Mesenchymal stem cell (in vitro differentiated cells and primary cell): ENCODE results near the gene TRAPPC2L.
A peak's percentile ranks its signal among the peaks of the same experiment; 100 is the strongest.
"Not testable (repeated sequence)": the region's sequence is repeated elsewhere in the genome, so short reads cannot be mapped to it uniquely, and the experiment has no call there.

Source experiments
- DNase-seq: peaks from one replicate; pipeline ENCODE4 v3.0.0-alpha.2; 2013
- H2AFZ ChIP-seq: one replicate; pipeline ENCODE4 v1.6.1; 2013; ENCODE audit warnings: low read depth, mild to moderate bottlenecking, control low read depth, inconsistent platforms, low read length, moderate library complexity
- H2AK5ac ChIP-seq: 2 replicates; pipeline ENCODE4 v1.6.1; 2013; ENCODE audit warnings: low read length, moderate library complexity, mild to moderate bottlenecking, inconsistent platforms; ENCODE audit not compliant: severe bottlenecking
- H2BK120ac ChIP-seq: one replicate; pipeline ENCODE4 v1.6.1; 2013; ENCODE audit warnings: low read depth, mild to moderate bottlenecking, inconsistent platforms, low read length, moderate library complexity
- H2BK12ac ChIP-seq, 2 experiments: one replicate each; pipeline ENCODE4 v1.6.1; 2013; ENCODE audit warnings: inconsistent platforms in 2 of 2, low read length in 2 of 2, mild to moderate bottlenecking in 2 of 2, moderate library complexity in 2 of 2, control low read depth in 1 of 2
- H2BK15ac ChIP-seq: one replicate; pipeline ENCODE4 v1.6.1; 2013; ENCODE audit warnings: mild to moderate bottlenecking, low read depth, inconsistent platforms; ENCODE audit not compliant: poor library complexity, severe bottlenecking
- H2BK5ac ChIP-seq: 2 replicates; pipeline ENCODE4 v1.6.1; 2013; ENCODE audit warnings: low read depth, mild to moderate bottlenecking, low read length, control low read depth, inconsistent platforms; ENCODE audit not compliant: poor library complexity, severe bottlenecking
- H3K14ac ChIP-seq, 2 experiments: one replicate each; pipeline ENCODE4 v1.6.1; 2013; ENCODE audit warnings: inconsistent platforms in 2 of 2, low read length in 2 of 2, control low read depth in 1 of 2, mild to moderate bottlenecking in 1 of 2, moderate library complexity in 1 of 2
- H3K18ac ChIP-seq, 2 experiments: one replicate each; pipeline ENCODE4 v1.6.1; 2013; ENCODE audit warnings: inconsistent platforms in 2 of 2, low read length in 2 of 2, control low read depth in 1 of 2, low read depth in 1 of 2, mild to moderate bottlenecking in 1 of 2
- H3K23ac ChIP-seq, 2 experiments: one replicate each; pipeline ENCODE4 v1.6.1; 2013; ENCODE audit warnings: inconsistent platforms in 2 of 2, low read length in 2 of 2, mild to moderate bottlenecking in 2 of 2, moderate library complexity in 2 of 2, control low read depth in 1 of 2
- H3K27ac ChIP-seq: 2 replicates; pipeline ENCODE4 v1.5.1; 2013; ENCODE audit warnings: mild to moderate bottlenecking, moderate library complexity, low read length, control low read depth, inconsistent platforms; ENCODE audit not compliant: poor library complexity, severe bottlenecking
- H3K27me3 ChIP-seq, 2 experiments: 2 replicates each; pipeline versions ENCODE4 v1.6.1 to v1.7.0; 2013; ENCODE audit warnings: low read length in 2 of 2, mild to moderate bottlenecking in 2 of 2, moderate library complexity in 2 of 2, control low read depth in 1 of 2, inconsistent platforms in 1 of 2; ENCODE audit not compliant: control insufficient read depth in 1 of 2, insufficient read depth in 1 of 2
- H3K36me3 ChIP-seq, 2 experiments: 2 replicates each; pipeline versions ENCODE4 v1.6.1 to v1.7.0; 2013; ENCODE audit warnings: low read length in 2 of 2, control low read depth in 1 of 2, inconsistent platforms in 1 of 2, low read depth in 1 of 2, mild to moderate bottlenecking in 1 of 2; ENCODE audit not compliant: insufficient read depth in 2 of 2, control insufficient read depth in 1 of 2
- H3K4ac ChIP-seq, 2 experiments: one replicate each; pipeline ENCODE4 v1.6.1; 2013; ENCODE audit warnings: inconsistent platforms in 2 of 2, low read length in 2 of 2, mild to moderate bottlenecking in 2 of 2, moderate library complexity in 2 of 2, control low read depth in 1 of 2, low read depth in 1 of 2
- H3K4me1 ChIP-seq: 2 replicates; pipeline ENCODE4 v1.6.1; 2013; ENCODE audit warnings: low read depth, low read length, control low read depth; ENCODE audit not compliant: control insufficient read depth, insufficient read depth
- H3K4me2 ChIP-seq: 2 replicates; pipeline ENCODE4 v1.6.1; 2013; ENCODE audit warnings: low read length, mild to moderate bottlenecking, inconsistent platforms; ENCODE audit not compliant: poor library complexity, severe bottlenecking
- H3K4me3 ChIP-seq, 2 experiments: 2 replicates each; pipeline versions ENCODE4 v1.5.1 to v1.7.0; 2013; ENCODE audit warnings: low read length in 2 of 2, mild to moderate bottlenecking in 2 of 2, control low read depth in 1 of 2, low read depth in 1 of 2; ENCODE audit not compliant: insufficient read depth in 1 of 2
- H3K79me1 ChIP-seq: replicated peaks from 2 replicates; pipeline ENCODE4 v1.6.1; 2013; ENCODE audit warnings: mild to moderate bottlenecking, control low read depth, low read length, inconsistent platforms; ENCODE audit not compliant: poor library complexity, severe bottlenecking
- H3K9ac ChIP-seq: 2 replicates; pipeline ENCODE4 v1.7.0; 2013; ENCODE audit warnings: mild to moderate bottlenecking, low read length, moderate library complexity
- H3K9me3 ChIP-seq: 2 replicates; pipeline ENCODE4 v1.7.0; 2013; ENCODE audit warnings: mild to moderate bottlenecking, low read length; ENCODE audit not compliant: control insufficient read depth
- H4K8ac ChIP-seq: one replicate; pipeline ENCODE4 v1.6.1; 2013; ENCODE audit warnings: inconsistent platforms, mild to moderate bottlenecking, low read length, moderate library complexity
- H4K91ac ChIP-seq: one replicate; pipeline ENCODE4 v1.6.1; 2013; ENCODE audit warnings: mild to moderate bottlenecking, low read length, inconsistent platforms
- WGBS: methylation state at CpG from one replicate; pipeline ENCODE4 v1.1.7; 2013; ENCODE audit warnings: mixed read lengths; 5-methylcytosine and 5-hydroxymethylcytosine counted together

Gene TRAPPC2L

DNA sequence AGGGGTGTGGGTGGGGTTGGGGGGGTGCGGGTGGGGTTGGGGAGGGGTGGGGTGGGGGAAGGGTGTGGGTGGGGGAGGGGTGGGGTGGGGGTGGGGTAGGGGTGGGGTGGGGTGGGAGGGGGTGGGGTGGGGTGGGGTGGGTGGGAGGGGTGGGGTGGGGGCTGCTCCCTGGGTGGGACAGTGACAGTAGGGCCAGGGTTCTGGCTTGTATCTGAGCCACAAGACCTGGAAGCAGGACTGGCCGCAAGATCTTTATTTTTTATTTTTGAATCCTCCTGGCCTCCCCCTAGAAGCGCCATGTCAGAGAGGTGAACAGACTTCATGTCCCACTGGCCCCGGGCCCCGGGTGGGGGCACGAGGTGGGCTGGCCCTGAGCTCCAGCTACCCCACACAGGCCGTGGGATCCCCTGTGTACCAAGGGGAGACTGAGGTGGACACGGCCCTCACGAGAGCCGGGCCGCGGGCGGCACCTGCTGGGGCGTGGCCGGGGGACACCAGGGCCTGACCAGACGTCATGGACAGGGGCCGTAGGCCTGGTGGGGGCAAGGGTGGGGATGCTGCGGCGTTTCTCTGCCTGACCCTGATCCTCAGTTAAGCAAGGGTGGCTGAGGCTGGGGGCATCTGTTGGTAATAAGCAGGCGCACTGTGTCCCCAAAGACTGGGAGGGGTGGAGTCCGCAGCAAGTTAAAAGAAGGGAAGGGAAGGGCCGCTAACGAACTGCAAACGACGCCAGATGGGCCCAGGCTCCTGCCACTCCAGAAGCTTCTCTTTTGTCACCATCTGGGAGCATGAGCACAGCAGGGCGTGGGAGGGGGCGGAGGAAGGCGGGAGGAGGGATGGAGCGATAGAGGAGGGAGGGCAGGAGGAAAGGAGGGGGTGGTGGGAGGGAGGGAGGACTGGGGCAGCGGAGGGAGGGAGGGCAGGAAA lies 31.8 kb downstream of the TRAPPC2L start:
- no peaks in the 10 kb centered on the region for H3K9me3 ChIP-seq
- peaks cover 8 to 38% of the 10 kb centered on the region in 2 experiments for H3K27me3 ChIP-seq
- DNase-seq: no peak
- H4K91ac ChIP-seq: no peak overlapping the region
- H2AFZ ChIP-seq: no peak overlapping the region
- H3K14ac ChIP-seq: no peak overlapping the region
- no peak overlapping the region for H3K9ac ChIP-seq
- WGBS: 87% methylated on average over 29 of the region's 30 CpGs
- H3K27ac ChIP-seq: no peak overlapping the region
- H3K23ac ChIP-seq: no peak overlapping the region
- no peak overlapping the region for H2BK120ac ChIP-seq
- no peaks in the 10 kb centered on the region for H3K79me1 ChIP-seq
- H2BK12ac ChIP-seq: no peak overlapping the region
- peak overlapping the region; percentile 20 for H2BK15ac ChIP-seq
- no peak overlapping the region for H3K4ac ChIP-seq
- H3K4me2 ChIP-seq: no peak overlapping the region
- no peak overlapping the region for H3K18ac ChIP-seq
- no peaks in the 10 kb centered on the region for H3K4me1 ChIP-seq
- H4K8ac ChIP-seq: no peak overlapping the region
- H3K36me3 ChIP-seq: no peaks in the 10 kb centered on the region
- H2AK5ac ChIP-seq: no peak overlapping the region
- H3K4me3 ChIP-seq: no peak overlapping the region
- no peak overlapping the region for H2BK5ac ChIP-seq

DNA sequence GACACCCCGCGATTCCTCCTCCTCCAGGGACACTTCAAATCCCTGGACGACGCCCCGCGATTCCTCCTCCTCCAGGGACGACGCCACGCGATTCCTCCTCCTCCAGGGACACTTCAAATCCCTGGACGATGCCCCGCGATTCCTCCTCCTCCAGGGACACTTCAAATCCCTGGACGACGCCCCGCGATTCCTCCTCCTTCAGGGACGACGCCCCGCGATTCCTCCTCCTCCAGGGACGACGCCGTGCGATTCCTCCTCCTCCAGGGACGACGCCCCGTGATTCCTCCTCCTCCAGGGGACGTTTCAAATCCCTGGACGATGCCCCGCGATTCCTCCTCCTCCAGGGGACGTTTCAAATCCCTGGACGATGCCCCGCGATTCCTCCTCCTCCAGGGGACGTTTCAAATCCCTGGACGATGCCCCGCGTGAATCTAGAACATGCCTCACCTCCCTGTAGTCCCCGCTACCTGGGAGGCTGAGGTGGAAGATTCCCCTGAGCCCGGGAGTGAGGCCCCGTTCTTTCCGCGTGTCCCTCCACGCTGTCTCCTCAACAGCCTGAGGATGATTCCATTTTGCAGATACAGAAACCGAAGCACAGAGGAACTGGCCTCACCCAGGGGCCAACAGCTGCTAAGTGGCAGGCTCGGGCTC lies 32.9 kb downstream of the TRAPPC2L start:
- 93% methylated on average over 46 of the region's 48 CpGs for WGBS

DNA sequence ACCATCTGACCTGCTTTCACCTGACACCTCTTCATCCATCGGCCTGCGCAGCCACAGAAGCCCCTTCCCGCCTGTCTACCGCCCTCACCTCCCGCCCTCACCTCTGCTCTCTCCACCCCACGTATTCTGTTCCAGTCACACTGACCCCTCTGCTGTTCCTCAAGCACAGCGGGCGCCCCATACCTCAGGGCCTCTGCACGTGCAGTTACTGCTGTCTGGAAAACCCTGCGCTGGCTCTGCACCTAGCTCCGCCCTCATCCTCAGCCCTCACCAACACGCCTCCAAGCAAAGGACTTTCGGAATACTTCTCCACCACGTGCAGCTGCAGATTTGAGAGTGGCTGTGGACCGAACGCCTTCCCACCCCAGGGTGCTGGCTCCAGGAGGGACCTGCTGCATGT lies 34.2 kb downstream of the TRAPPC2L start:
- no peaks in the 10 kb centered on the region for H3K36me3 ChIP-seq
- H3K9ac ChIP-seq: no peak overlapping the region
- no peaks in the 10 kb centered on the region for H3K9me3 ChIP-seq
- H3K18ac ChIP-seq: no peak overlapping the region
- DNase-seq: no peak
- WGBS: 81% methylated on average over 16 of the region's 16 CpGs
- H3K4me2 ChIP-seq: no peak overlapping the region
- H2AK5ac ChIP-seq: no peak overlapping the region
- H2BK120ac ChIP-seq: no peak overlapping the region
- H3K23ac ChIP-seq: no peak overlapping the region
- no peaks in the 10 kb centered on the region for H3K79me1 ChIP-seq
- no peak overlapping the region for H3K27ac ChIP-seq
- no peak overlapping the region for H2BK15ac ChIP-seq
- H2BK12ac ChIP-seq: no peak overlapping the region
- H3K4ac ChIP-seq: no peak overlapping the region
- peak overlapping the region; percentile 43 for H4K8ac ChIP-seq
- H3K4me1 ChIP-seq: no peaks in the 10 kb centered on the region
- H2BK5ac ChIP-seq: no peak overlapping the region
- H3K14ac ChIP-seq: no peak overlapping the region
- H3K27me3 ChIP-seq: peaks cover 8 to 38% of the 10 kb centered on the region in 2 experiments
- no peak overlapping the region for H4K91ac ChIP-seq
- H2AFZ ChIP-seq: no peak overlapping the region
- no peak overlapping the region for H3K4me3 ChIP-seq

More for the DNA sequence above, 32.9 kb downstream of the TRAPPC2L start:
- not testable (repeated sequence) for H3K14ac ChIP-seq, DNase-seq, H3K4ac ChIP-seq, H3K4me1 ChIP-seq, H2AFZ ChIP-seq, H2BK12ac ChIP-seq, H4K8ac ChIP-seq, H2BK5ac ChIP-seq, H3K9me3 ChIP-seq, H2BK120ac ChIP-seq, H2AK5ac ChIP-seq, H3K18ac ChIP-seq, H3K36me3 ChIP-seq, H3K4me2 ChIP-seq, H3K23ac ChIP-seq, H3K79me1 ChIP-seq, H3K4me3 ChIP-seq, H3K9ac ChIP-seq, H4K91ac ChIP-seq, H2BK15ac ChIP-seq, H3K27ac ChIP-seq
- peaks cover 8 to 38% of the 10 kb centered on the region in 2 experiments for H3K27me3 ChIP-seq

DNA sequence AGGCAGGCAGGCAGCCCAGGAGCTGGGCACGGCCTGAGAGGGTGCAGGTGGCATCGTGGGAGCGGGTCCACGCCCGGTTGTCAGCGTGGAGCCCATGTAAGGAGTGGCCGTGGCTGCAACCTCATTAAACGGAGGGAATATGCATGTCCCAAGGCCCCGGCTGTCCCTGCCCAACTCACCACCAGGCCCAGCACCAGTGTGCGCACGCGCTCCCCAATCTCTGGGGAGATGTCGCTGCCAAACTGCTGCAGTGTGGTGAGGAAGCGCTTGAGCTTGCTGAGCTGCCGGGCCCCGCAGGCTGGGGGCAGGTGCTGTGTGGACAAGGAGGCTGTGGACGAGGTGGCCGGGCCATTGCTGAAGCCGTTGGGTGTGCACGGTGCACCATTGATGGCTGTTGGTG lies 35.1 kb downstream of the TRAPPC2L start:
- Histone ChIP-seq H4K91ac (no peak overlapping the region), H2BK12ac (no peak overlapping the region), H3K14ac (no peak overlapping the region), H2BK15ac (no peak overlapping the region), H3K4me2 (no peak overlapping the region), H2BK5ac (no peak overlapping the region), H3K27ac (no peak overlapping the region), H3K79me1 (no peaks in the 10 kb centered on the region), H3K4me3 (no peak overlapping the region), H3K23ac (no peak overlapping the region), H3K9ac (no peak overlapping the region), H4K8ac (no peak overlapping the region), H3K27me3 (peaks cover 11 to 31% of the 10 kb centered on the region in 2 experiments), H3K4ac (no peak overlapping the region), H3K4me1 (no peaks in the 10 kb centered on the region), H3K36me3 (no peaks in the 10 kb centered on the region), H2BK120ac (no peak overlapping the region), H3K18ac (no peak overlapping the region), H2AK5ac (no peak overlapping the region), H2AFZ (no peak overlapping the region), H3K9me3 (no peaks in the 10 kb centered on the region)
- WGBS: 87% methylated on average over 20 of the region's 20 CpGs
- DNase-seq: no peak
